Tibial artery (tissue), 4 donors: ENCODE data around the gene CDK4.
"Not testable (repeated sequence)": the region's sequence is repeated elsewhere in the genome, so short reads cannot be mapped to it uniquely, and the experiment has no call there.

Experiments used
- DNase-seq, 2 donors: peaks; one replicate each; pipeline ENCODE4 v3.0.0-alpha.2; 2019
- H3K27ac ChIP-seq, 2 donors: fragments of 200-600 bp; sonication (generic) in 1 of 2; 1 replicate in 1 of 2; 2 replicates in 1 of 2; pipeline ENCODE4 v1.5.1; 2018 to 2019; ENCODE audit warnings: mild to moderate bottlenecking in 1 of 2
- H3K27me3 ChIP-seq, 2 donors: fragments of 200-600 bp; sonication (generic) in 1 of 2; one replicate each; pipeline versions ENCODE4 v1.5.1 to v1.6.0; 2016 to 2019
- H3K36me3 ChIP-seq, 3 donors: fragments of 200-600 bp; sonication (generic) in 2 of 3; one replicate each; pipeline ENCODE4 v1.5.1; 2016 to 2019; ENCODE audit warnings: mild to moderate bottlenecking in 2 of 3
- H3K4me1 ChIP-seq, 4 donors: fragments of 200-600 bp; sonication (generic) in 2 of 4; 1 replicate in 3 of 4; 2 replicates in 1 of 4; pipeline ENCODE4 v1.5.1; 2016 to 2019
- H3K4me3 ChIP-seq, 2 donors: fragments of 200-600 bp; sonication (generic) in 1 of 2; 1 replicate in 1 of 2; 2 replicates in 1 of 2; pipeline ENCODE4 v1.5.1; 2018 to 2019; ENCODE audit warnings: mild to moderate bottlenecking in 2 of 2
- H3K9me3 ChIP-seq, 3 donors: fragments of 200-600 bp; sonication (generic) in 1 of 3; one replicate each; pipeline ENCODE4 v1.5.1; 2016 to 2019
- intact Hi-C: fragments of 100-400 bp; cut with DNase I; formaldehyde crosslinking; loops from one replicate; pipeline ENCODE4 v1.15.0; 2023; ENCODE audit warnings: low total_unique reads
- TF ChIP-seq, protein P1 (sequence below), 2 experiments: fragments of 200-600 bp in 1 of 2; fragments of 450-650 bp in 1 of 2; IDR thresholded peaks; one replicate each; pipeline ENCODE4 v1.5.1; 2017 to 2019; ENCODE audit warnings: antibody characterized with exemption in 2 of 2, mild to moderate bottlenecking in 1 of 2, moderate library complexity in 1 of 2

Gene CDK4

DNA sequence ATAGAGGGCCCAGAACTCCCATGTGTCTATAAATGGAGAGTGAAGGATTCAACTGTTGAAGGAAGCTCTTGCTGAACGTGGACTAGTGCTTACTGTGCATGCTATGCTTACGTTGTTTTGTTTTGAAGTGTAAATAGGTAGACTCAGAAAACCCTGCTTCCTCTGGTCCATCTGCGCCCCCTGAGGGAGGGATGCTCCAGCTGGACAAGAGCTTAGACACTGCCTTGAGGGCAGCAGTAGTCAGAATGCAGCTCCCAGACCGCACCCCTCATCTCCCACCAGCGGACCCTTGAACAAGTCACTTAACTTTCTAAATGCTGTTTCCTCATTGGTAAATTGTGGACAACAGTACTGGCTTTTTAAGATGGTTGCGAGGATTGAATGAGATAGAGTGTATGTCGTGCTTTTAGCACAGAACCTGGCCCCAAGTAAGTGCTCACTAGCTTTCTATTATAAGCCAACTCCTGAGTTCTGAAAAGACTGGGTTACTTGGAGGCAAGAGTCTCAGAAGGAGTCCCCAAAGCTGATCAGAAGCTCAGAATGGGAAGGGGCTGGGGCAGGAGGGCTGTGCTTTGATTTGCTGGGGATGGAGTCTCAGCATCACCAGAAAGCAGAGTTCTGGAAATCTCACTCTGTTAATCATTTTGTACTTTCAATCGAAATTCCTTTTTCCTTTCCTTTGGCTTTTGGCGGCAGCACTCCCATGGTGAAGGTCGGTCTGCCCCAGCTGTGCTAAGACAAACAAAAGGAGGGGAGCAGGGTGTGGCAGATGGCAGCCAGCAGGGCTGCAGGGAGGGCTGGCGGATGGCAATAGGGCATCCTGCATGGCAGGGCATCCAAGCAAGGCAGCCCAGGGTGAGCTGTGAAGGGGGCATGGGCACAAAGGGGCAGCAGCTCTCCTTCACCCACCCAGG is 29.1 kb downstream of the CDK4 start:
- no peak overlapping the region for H3K27ac ChIP-seq
- no peaks in the 10 kb centered on the region for H3K9me3 ChIP-seq
- peaks cover 29 to 43% (median 38%) of the 10 kb centered on the region in 3 donors for H3K36me3 ChIP-seq
- H3K4me1 ChIP-seq: peaks cover 0 to 19% (median 15%) of the 10 kb centered on the region in 4 donors
- peaks cover 0 to 28% of the 10 kb centered on the region in 2 donors for H3K27me3 ChIP-seq
- TF ChIP-seq, protein P1, sequence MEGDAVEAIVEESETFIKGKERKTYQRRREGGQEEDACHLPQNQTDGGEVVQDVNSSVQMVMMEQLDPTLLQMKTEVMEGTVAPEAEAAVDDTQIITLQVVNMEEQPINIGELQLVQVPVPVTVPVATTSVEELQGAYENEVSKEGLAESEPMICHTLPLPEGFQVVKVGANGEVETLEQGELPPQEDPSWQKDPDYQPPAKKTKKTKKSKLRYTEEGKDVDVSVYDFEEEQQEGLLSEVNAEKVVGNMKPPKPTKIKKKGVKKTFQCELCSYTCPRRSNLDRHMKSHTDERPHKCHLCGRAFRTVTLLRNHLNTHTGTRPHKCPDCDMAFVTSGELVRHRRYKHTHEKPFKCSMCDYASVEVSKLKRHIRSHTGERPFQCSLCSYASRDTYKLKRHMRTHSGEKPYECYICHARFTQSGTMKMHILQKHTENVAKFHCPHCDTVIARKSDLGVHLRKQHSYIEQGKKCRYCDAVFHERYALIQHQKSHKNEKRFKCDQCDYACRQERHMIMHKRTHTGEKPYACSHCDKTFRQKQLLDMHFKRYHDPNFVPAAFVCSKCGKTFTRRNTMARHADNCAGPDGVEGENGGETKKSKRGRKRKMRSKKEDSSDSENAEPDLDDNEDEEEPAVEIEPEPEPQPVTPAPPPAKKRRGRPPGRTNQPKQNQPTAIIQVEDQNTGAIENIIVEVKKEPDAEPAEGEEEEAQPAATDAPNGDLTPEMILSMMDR (IDR thresholded peaks at IDR 0.05): no peak
- intact Hi-C loops: loop anchor here (10.0 kb wide), 1 partner anchor 182 kb away; no protein-coding TSS in a partner anchor
- no peak overlapping the region for H3K4me3 ChIP-seq
- DNase-seq: no peak

DNA sequence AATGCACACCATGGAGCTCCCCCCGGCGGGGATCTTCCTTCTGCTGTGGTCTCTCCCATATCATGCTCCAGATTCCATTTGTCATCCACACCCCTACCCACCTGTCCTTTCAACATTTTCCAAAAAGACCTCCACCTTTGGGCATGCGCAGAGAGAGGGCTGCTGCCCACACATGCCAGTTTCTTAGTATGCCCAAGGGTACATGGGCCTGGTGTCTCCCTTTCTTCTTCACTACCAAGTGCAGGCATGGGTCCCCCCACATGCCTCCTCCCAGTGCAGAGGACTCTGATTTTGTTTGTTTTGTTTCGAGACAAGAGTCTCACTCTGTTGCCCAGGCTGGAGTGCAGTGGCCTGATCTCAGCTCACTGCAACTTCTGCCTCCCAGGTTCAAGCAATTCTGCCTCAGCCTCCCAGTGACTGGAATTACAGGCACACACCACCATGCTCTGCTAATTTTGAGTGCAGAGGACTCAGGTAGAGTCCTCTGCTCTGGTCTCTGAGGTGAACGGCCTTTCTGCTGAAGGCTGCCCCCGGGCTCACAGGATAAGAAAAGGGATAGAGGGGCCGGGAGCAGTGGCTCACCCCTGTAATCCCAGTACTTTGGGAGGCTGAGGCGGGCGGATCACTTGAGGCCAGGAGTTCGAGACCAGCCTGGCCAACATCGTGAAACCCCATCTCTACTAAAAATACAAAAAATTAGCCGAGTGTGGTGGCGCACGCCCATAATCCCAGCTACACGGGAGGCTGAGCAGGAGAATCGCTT is 30.1 kb downstream of the CDK4 start:
- Histone ChIP-seq H3K27me3 (peaks cover 0 to 23% of the 10 kb centered on the region in 2 donors), H3K4me1 (peaks cover 0 to 14% (median 12%) of the 10 kb centered on the region in 4 donors), H3K36me3 (peaks cover 36 to 51% (median 47%) of the 10 kb centered on the region in 3 donors)
- intact Hi-C loops: loop anchor here (10.0 kb wide), 1 partner anchor 183 kb away; no protein-coding TSS in a partner anchor
- H3K9me3 ChIP-seq, H3K27ac ChIP-seq, H3K4me3 ChIP-seq, DNase-seq: not testable (repeated sequence)

DNA sequence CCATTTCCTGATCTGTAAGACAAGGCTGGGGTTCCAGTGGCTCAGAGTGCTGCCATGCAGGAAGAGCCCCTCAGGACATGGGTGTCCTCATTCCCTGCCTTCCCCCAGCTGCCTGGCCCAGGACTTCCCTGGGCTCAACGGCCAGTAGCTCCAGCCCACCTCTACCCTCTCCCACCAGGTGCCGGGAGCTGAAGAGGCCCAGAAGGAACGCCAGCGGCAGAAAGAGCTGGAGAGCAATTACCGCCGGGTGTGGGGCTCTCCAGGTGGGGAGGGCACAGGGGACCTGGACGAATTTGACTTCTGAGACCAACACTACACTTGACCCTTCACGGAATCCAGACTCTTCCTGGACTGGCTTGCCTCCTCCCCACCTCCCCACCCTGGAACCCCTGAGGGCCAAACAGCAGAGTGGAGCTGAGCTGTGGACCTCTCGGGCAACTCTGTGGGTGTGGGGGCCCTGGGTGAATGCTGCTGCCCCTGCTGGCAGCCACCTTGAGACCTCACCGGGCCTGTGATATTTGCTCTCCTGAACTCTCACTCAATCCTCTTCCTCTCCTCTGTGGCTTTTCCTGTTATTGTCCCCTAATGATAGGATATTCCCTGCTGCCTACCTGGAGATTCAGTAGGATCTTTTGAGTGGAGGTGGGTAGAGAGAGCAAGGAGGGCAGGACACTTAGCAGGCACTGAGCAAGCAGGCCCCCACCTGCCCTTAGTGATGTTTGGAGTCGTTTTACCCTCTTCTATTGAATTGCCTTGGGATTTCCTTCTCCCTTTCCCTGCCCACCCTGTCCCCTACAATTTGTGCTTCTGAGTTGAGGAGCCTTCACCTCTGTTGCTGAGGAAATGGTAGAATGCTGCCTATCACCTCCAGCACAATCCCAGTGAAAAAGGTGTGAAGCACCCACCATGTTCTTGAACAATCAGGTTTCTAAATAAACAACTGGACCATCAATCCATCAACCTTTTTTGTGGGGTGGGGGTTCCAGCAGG is 31.2 kb downstream of the CDK4 start:
- Histone ChIP-seq H3K36me3 (peaks cover 47 to 62% (median 58%) of the 10 kb centered on the region in 3 donors), H3K4me3 (no peak overlapping the region), H3K27ac (no peak overlapping the region), H3K4me1 (peaks cover 0 to 5% (median 4%) of the 10 kb centered on the region in 4 donors), H3K9me3 (no peaks in the 10 kb centered on the region), H3K27me3 (peaks cover 0 to 14% of the 10 kb centered on the region in 2 donors)
- intact Hi-C loops: loop anchor here (10.0 kb wide), 1 partner anchor 184 kb away; no protein-coding TSS in a partner anchor
- TF ChIP-seq, protein P1 (IDR thresholded peaks at IDR 0.05): no peak
- no peak for DNase-seq

DNA sequence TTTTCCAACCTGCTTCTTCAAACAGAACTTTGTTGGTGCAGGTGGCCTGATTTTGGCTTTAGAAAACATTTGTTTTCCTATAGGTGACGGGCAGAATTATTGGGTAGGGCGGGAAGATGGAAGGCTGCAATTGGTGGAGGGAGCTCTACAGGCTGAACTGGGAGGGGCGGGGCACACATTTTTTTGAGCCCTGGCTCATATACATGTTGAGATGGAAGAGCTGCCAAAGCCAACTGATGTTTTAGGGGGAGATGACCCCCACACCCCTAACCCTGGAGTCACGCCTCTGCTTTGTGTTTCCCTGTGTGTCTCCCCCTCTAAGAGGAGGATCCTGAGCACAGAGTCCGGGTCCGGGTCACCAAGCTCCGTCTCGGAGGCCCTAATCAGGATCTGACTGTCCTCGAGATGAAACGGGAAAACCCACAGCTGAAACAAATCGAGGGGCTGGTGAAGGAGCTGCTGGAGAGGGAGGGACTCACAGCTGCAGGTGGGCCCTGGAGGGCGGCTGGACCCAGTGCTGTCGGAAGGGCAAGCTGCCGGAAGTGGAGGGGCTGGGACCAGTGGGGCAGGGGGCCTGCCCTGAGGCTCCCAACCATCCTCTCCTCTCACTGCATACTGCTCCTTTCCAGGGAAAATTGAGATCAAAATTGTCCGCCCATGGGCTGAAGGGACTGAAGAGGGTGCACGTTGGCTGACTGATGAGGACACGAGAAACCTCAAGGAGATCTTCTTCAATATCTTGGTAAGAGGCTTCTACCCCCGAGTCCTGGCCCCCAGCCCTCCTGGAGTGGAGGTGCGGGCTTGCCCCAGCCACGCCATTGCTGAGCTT is 32.1 kb downstream of the CDK4 start:
- Histone ChIP-seq H3K9me3 (no peaks in the 10 kb centered on the region), H3K4me3 (no peak overlapping the region), H3K36me3 (peaks cover 56 to 71% (median 64%) of the 10 kb centered on the region in 3 donors), H3K27ac (no peak overlapping the region), H3K4me1 (no peaks in the 10 kb centered on the region), H3K27me3 (peaks cover 0 to 6% of the 10 kb centered on the region in 2 donors)
- no peak for DNase-seq
- TF ChIP-seq, protein P1 (IDR thresholded peaks at IDR 0.05): no peak
- intact Hi-C loops: loop anchor here (10.0 kb wide), 1 partner anchor 185 kb away; no protein-coding TSS in a partner anchor
